HFFc6 (cell line): Measurements from ENCODE around the gene LILRB3. TPM values are rescaled to one million over a fixed set of nuclear protein-coding genes. Genes with fewer than 3 reads are reported as not detected.

ENCODE experiments used
- DNase-seq: peaks from one replicate; pipeline ENCODE4 v3.0.0-alpha.2; 2018
- H3K27ac Mint-ChIP-seq: 2 replicates; pipeline ENCODE4 v1.8.0; 2020; ENCODE audit warnings: mild to moderate bottlenecking, mixed read lengths
- H3K27me3 Mint-ChIP-seq: 2 replicates; pipeline ENCODE4 v1.8.0; 2021; ENCODE audit warnings: mild to moderate bottlenecking, moderate library complexity, mixed read lengths; ENCODE audit not compliant: insufficient read depth
- H3K36me3 Mint-ChIP-seq: 2 replicates; pipeline ENCODE4 v1.8.0; 2021; ENCODE audit warnings: low read depth, mixed read lengths
- H3K4me1 Mint-ChIP-seq: 2 replicates; pipeline ENCODE4 v1.8.0; 2020; ENCODE audit warnings: low read depth, mixed read lengths
- H3K4me3 Mint-ChIP-seq: 2 replicates; pipeline ENCODE4 v1.8.0; 2020; ENCODE audit warnings: mild to moderate bottlenecking, moderate library complexity, mixed read lengths
- H3K9me3 Mint-ChIP-seq: 2 replicates; pipeline ENCODE4 v1.8.0; 2020; ENCODE audit warnings: mild to moderate bottlenecking, mixed read lengths
- total RNA-seq, 6 experiments: library from RNA; stranded (reverse); fragmentation: NEBNext Ultra II Directional; extraction: Animal tissue kit (Norgen Biotek cat#: 25700); gene quantifications; 2 replicates in 1 of 6; 3 replicates in 5 of 6; pipeline ENCODE4 v1.2.3, GENCODE V29; 2021
- TF ChIP-seq, protein P1 (sequence below): fragments of 200-600 bp; sonication (generic); IDR thresholded peaks from 2 replicates; pipeline ENCODE4 v1.5.0; 2021; ENCODE audit warnings: antibody characterized with exemption, mild to moderate bottlenecking

The LILRB3 gene
- total RNA-seq, 6 experiments from 2014 or later: not detected

DNA sequence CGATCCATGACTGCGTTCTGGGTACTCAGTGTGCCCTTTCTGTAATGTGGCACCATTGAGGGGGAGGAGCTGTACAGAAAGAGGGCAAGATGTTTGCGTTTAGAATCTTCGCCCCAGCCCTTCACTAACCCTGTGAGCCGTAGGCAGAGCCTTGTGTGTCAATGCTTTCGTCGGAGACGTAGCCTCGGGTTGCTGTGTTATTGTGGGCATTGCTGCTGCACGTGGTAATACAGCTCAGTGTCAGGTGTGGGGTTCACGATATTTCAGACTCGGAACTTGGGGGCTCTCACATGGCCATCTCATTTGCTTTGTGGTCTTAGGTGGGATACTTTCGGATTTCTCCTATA is 16.0 kb downstream of the LILRB3 start:
- Mint-ChIP-seq H3K4me3 (no peak overlapping the region), H3K27me3 (peaks cover 20% of the 10 kb centered on the region), H3K27ac (no peak overlapping the region), H3K9me3 (peaks cover 4% of the 10 kb centered on the region; the same call in 1 of the 2 replicates), H3K36me3 (peaks cover 37% of the 10 kb centered on the region), H3K4me1 (peaks cover 84% of the 10 kb centered on the region)
- TF ChIP-seq, protein P1, sequence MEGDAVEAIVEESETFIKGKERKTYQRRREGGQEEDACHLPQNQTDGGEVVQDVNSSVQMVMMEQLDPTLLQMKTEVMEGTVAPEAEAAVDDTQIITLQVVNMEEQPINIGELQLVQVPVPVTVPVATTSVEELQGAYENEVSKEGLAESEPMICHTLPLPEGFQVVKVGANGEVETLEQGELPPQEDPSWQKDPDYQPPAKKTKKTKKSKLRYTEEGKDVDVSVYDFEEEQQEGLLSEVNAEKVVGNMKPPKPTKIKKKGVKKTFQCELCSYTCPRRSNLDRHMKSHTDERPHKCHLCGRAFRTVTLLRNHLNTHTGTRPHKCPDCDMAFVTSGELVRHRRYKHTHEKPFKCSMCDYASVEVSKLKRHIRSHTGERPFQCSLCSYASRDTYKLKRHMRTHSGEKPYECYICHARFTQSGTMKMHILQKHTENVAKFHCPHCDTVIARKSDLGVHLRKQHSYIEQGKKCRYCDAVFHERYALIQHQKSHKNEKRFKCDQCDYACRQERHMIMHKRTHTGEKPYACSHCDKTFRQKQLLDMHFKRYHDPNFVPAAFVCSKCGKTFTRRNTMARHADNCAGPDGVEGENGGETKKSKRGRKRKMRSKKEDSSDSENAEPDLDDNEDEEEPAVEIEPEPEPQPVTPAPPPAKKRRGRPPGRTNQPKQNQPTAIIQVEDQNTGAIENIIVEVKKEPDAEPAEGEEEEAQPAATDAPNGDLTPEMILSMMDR: no peak
- DNase-seq: no peak

- Mint-ChIP-seq H3K9me3 (peaks cover 2% of the 10 kb centered on the region; the same call in 1 of the 2 replicates), H3K36me3 (peaks cover 42% of the 10 kb centered on the region), H3K27me3 (peaks cover 22% of the 10 kb centered on the region), H3K4me3 (no peak overlapping the region), H3K27ac (no peak overlapping the region), H3K4me1 (peaks cover 86% of the 10 kb centered on the region)
- no peak for DNase-seq
- TF ChIP-seq, protein P1: no peak
These were observed 16.6 kb downstream of the LILRB3 start for GRCh38 chr19:54206030-54206830.

- H3K9me3 Mint-ChIP-seq: peaks cover 4% of the 10 kb centered on the region; the same call in 1 of the 2 replicates
- DNase-seq: no peak
- peaks cover 72% of the 10 kb centered on the region for H3K4me1 Mint-ChIP-seq
- peak overlapping the region; percentile 56 for H3K27ac Mint-ChIP-seq
- H3K36me3 Mint-ChIP-seq: peaks cover 44% of the 10 kb centered on the region
- peak overlapping the region; percentile 96 for H3K4me3 Mint-ChIP-seq
- peaks cover 20% of the 10 kb centered on the region for H3K27me3 Mint-ChIP-seq
- TF ChIP-seq, protein P1: no peak
These were observed 17.9 kb downstream of the LILRB3 start for GRCh38 chr19:54204767-54205468.

DNA sequence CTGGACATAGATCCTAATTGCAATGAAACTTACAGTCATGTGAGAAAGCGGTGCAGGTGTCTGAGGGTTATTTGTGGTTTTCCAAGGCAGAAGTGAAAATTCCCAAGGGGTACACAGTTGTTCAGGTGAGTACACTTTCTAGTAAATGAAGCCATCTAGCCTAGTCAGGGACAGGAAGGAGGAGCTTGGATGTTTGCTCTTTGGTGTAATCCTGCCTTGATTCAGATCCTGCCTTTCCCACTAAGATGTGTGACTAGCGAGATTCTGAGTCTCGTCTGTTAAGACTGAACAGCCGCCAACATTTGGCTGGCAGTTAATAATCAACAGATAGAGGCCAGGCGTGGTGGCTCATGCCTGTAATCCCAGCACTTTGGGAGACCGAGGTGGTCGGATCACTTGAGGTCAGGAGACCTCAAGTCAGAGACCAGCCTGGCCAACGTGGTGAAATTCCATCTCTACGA is 19.6 kb downstream of the LILRB3 start:
- peaks cover 60% of the 10 kb centered on the region for H3K4me1 Mint-ChIP-seq
- peaks cover 9% of the 10 kb centered on the region for H3K27me3 Mint-ChIP-seq
- no peak for DNase-seq
- H3K9me3 Mint-ChIP-seq: peaks cover 4% of the 10 kb centered on the region; the same call in 1 of the 2 replicates
- H3K4me3 Mint-ChIP-seq: peak overlapping the region; percentile 96
- H3K27ac Mint-ChIP-seq: peak overlapping the region; percentile 97
- H3K36me3 Mint-ChIP-seq: peaks cover 44% of the 10 kb centered on the region
- TF ChIP-seq, protein P1: no peak

DNA sequence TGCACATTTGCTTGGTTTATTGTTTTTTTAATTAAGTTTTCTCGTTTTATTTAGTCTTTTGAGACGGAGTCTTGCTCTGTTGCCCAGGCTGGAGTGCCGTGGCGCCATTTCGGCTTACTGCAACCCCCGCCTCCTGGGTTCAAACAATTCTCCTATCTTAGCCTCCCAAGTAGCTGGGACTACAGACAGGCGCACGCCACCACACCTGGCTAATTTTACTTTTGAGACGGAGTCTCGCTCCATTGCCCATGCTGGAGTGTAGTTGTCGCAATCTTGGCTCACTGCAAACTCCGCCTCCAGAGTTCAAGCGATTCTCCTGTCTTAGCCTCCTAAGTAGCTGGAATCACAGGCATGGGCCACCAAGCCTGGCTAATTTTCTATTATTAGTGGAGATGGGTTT is 20.8 kb downstream of the LILRB3 start:
- Mint-ChIP-seq H3K27me3 (peaks cover 7% of the 10 kb centered on the region), H3K4me3 (peak overlapping the region; percentile 96), H3K9me3 (peaks cover 4% of the 10 kb centered on the region; the same call in 1 of the 2 replicates), H3K4me1 (peaks cover 48% of the 10 kb centered on the region), H3K36me3 (peaks cover 44% of the 10 kb centered on the region), H3K27ac (peak overlapping the region; percentile 97)
- DNase-seq: no peak
- TF ChIP-seq, protein P1: no peak
